ENCODE data around the gene S100A5.
"Not testable (repeated sequence)": the region's sequence is repeated elsewhere in the genome, so short reads cannot be mapped to it uniquely, and the experiment has no call there.

Gene S100A5
- 0 to 1.6 (median 1.2) reads per million in 4 donors for total RNA-seq

DNA sequence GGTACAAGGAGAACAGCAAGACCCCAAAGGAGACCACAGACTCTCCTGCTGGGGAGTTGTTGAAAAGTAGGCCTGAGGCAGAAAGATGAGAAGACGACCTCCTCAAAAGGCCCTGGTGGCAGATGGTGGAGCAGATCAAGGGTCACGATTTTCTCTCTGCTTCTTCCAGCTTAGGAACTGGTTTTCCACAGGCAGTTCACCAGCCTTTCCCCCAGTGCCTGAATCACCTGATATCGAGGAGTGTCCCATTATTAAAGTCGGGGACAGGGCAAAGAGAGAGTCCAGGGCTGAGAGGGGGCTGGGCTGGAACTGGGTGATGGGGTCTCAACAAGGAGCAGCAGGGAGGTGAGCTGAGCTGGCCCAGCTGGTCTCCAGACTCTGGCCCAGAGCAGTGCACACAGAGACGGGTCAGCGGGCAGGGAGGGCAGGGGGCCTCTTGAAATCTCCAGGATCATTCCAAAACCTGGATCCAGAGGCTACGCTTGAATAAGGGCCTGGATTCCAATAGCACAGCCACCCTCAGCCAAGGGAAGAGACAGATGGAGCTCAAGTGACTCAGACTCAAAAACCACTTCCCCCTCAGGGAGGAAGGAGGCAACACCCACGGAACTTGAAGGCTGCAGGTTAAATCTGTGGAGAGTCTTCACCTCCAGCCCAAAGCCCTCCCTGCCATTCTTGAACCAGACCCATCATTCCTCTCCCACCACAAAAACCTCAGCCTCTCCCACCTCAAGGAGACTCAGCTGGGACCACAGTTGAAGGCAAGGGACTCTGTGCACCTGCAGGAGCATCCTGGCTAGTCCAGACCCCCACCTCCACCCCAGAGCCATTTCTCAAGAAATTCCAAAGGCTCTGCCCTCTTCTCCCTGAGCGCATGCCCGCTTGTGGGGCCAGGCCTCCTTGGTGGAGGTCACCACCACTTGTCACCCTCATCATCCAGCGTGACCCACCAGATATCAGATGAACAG is at the start of gene S100A5:
S100A5 (minus strand) TSS at position 541 of the 968 bp plus-strand sequence. CDS start 743 bp downstream, outside the sequence.
- DNase-seq = peak in 3 of 5 donors; percentile 38 to 82 (median 43)

GRCh38 chr1:153588482-153588881 is 47.7 kb upstream of the S100A5 start:
- no peak for DNase-seq

DNA sequence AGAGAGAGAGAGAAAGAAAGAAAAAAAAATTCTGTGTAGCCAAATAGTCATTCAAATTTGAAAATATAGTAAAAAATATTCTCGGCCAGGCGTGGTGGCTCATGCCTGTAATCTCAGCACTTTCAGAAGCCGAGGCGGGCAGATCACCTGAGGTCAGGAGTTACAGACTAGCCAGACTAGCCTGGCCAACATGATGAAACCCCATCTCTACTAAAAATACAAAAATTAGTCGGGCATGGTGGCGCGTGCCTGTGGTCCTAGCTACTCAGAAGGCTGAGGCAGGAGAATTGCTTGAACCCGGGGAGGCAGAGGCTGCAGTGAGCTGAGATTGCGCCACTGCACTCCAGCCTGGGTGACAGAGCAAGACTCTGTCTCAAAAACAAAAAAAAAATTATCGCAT is 47.3 kb upstream of the S100A5 start:
- DNase-seq = not testable (repeated sequence)

GRCh38 chr1:153587314-153587713 is 46.6 kb upstream of the S100A5 start:
- no peak for DNase-seq

- no peak for DNase-seq
These were observed 45.6 kb upstream of the S100A5 start for GRCh38 chr1:153586347-153586746.

DNA sequence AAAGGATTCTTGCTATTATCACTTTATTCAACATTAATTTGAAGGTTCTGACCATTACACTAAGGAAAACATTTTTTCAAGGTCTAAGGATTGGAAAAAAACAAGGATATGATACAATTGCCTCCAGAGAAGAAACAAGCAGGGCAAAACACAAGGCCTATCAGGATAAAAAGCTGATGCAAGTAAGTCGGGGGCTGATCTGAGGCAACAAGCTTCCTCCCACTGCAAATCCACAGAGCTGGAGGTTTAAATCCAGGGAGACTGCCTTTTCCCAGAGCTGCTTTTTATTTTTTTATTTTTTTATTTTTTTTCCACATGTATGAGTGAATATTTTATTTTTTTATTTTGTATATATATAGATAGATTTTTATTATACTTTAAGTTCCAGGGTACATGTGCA is 44.3 kb upstream of the S100A5 start:
- no peak for DNase-seq

GRCh38 chr1:153583976-153584375 is 43.2 kb upstream of the S100A5 start:
- DNase-seq = no peak

- not testable (repeated sequence) for DNase-seq
These were observed 42.8 kb upstream of the S100A5 start for GRCh38 chr1:153583514-153583913.

DNA sequence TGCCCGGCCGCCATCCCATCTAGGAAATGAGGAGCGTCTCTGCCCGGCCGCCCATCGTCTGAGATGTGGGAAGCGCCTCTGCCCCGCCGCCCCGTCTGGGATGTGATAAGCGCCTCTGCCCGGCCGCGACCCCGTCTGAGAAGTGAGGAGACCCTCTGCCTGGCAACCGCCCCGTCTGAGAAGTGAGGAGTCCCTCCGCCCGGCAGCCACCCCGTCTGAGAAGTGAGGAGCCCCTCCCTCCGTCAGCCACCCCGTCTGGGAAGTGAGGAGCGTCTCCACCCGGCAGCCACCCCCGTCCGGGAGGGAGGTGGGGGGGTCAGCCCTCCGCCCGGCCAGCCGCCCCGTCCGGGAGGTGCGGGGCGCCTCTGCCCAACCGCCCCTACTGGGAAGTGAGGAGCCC is 42.1 kb upstream of the S100A5 start:
- DNase-seq = not testable (repeated sequence)

DNA sequence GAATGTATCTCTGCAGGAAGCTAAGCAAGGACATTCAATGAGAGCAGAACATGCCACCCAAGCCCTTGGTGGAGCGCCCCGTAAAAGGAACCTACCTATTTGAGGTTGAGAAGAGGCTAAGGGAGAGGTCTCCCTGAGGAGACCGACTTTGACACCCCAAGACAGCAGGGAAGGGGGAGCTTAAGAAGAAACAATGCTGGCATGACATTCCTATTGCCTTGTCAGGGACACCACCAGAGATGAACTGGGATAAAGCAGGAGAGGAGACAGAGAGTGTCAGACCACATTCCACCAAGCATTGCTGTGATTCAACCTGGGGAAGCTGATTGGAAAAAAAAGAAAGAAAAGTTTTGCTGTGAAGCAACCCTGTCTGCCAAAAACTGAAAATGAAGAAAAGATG is 38.2 kb upstream of the S100A5 start:
- no peak for DNase-seq

- no peak for DNase-seq
These were observed 37.8 kb upstream of the S100A5 start for GRCh38 chr1:153578490-153578889.

DNA sequence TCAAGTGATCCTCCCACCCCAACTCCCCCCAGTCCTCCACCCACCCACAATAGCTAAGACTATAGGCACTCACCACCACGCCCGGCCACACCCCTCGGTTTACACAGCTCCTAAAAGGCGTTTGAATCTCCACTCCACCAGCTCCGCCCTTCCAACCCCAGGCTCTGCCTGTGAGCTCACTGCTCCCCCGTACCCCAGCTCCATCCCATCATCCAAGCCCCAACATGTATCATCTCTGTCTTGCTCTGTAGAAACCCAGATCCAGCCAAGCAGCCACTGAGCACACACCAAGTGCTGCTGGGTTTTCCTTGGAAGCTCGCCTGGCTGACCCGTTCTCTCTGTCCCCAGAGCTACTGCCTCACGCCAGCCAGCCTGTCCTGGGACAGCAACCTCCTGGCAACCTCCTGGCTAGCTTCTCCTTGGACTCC is 36.9 kb upstream of the S100A5 start:
- no peak for DNase-seq

DNA sequence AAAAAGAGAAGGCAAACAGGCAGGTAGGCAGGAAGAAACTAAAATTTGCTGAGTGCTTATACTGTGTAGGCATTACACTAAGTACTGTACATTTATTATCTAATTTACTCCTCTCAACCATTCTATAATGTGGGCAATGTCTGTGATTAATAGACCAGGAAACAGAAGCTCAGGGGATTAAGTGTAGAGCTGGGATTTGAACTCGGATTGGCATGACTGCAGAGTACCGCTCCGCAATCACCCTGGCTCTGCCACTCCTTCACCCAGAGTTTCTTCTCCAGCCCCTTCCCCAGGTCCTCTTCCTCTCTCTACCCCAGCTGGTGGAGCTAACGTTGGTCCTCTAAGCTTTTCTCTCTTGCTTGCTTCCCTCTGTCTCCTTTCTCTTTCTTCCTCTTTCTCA is 36.4 kb upstream of the S100A5 start:
- no peak for DNase-seq

- not testable (repeated sequence) for DNase-seq
These were observed 34.8 kb upstream of the S100A5 start for GRCh38 chr1:153575497-153575896.

DNA sequence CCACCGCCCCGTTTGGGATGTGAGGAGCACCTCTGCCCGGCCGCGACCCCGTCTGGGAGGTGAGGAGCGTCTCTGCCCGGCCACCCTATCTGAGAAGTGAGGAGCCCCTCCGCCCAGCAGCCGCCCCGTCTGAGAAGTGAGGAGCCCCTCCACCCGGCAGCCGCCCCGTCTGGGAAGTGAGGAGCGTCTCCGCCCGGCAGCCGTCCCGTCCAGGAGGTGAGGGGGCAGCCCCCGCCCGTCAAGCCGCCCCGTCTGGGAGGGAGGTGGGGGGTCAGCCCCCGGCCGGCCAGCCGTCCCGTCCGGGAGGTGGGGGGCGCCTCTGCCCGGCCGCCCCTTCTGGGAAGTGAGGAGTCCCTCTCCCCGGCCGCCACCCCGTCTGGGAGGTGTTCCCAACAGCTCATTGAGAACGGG is 34.4 kb upstream of the S100A5 start:
- DNase-seq = not testable (repeated sequence)

- DNase-seq = no peak
These were observed 32.6 kb upstream of the S100A5 start for GRCh38 chr1:153573351-153573750.

- DNase-seq = peak in 2 of 5 donors; percentile 27 to 66
These were observed 31.9 kb upstream of the S100A5 start for GRCh38 chr1:153572569-153573015.

DNA sequence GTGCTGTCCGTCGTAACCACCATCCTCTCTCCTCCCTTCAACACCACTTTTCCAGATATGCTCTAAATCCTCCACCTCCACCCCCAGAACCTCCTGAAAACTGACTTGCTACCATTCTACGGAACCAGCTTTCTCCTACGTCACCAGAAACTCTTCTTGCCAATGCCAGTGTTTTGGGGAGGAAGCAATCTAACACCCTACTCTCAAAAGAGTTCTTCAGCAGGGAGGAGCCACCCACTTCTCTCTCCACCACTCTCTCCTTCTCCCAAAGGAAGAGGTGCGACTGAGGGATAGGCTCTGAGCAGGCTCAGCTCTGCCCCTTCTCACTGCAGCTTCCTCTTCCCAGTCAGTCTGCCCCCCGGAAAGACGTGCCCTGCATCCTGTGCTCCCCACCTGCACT is 31.0 kb upstream of the S100A5 start:
- DNase-seq = no peak

- no peak for DNase-seq
These were observed 30.1 kb upstream of the S100A5 start for GRCh38 chr1:153570874-153571273.

DNA sequence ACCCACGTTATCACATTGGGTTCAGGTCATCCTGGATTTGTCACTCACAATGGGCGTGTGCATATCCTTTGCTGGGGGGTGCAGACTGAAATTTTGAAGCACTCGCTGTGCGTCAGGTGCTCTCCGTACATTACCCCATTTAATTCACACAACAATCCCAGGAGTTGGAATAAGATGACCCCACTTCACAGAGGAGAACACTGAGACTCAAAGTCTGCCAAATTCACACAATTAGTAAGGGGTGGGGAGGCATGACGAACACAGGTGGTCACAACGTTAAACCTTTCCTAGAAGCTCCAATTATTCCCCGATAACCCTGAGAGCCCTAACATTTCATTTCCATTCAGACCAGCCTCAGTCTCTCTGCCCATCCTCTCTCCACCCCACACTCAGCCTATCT is 28.7 kb upstream of the S100A5 start:
- DNase-seq = no peak

DNA sequence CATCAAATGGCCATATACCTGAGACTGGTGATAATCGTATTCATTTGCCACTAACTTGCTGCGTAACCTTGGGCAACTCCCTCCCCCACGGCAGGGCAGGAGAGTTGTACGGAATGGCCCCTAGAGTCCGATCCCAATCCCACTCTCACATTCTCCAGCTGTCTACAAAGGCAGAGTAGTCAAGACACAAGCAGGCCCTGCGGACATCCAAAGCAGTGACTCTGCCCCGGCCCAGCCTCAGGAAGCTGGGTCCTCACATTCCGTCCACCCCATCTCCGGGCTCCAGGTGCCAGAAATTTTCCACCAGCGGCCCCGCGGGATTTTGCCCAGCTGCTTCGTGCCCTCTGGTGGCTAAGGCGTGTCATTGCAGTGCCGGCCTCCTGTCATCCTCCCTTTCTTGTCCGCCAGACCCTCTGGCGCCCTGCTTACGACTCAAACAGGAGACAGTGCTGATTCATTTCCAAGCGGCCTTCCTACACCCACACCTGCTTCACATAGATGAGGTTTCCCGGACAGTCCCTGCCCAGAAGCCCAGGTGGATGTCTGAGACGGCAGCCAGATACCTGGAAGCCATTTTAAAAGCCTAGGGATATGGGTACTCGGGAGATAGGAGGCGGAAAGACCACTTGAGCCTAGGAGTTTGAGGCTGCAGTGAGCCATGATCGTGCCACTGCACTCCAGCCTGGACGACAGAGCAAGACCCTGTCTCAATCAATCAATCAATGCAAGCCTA is 27.8 kb upstream of the S100A5 start:
- DNase-seq = peak; percentile 49 to 80 (median 68)

- DNase-seq = peak in 1 of 5 donors; percentile 18
These were observed 27.1 kb upstream of the S100A5 start for GRCh38 chr1:153567621-153568366.
